Measurements from ENCODE around the gene COA8. TPM values are rescaled to one million over a fixed set of nuclear protein-coding genes. Genes with fewer than 3 reads are reported as not detected.

COA8 gene
- total and polyA plus RNA-seq, 7 experiments from 2014 or later: 13.6 to 51.3 (median 25.5) TPM

GRCh38 chr14:103623883-103624482, 61.2 kb downstream of the COA8 start:
- H3K4me1 Mint-ChIP-seq: peaks cover 9 to 32% (median 22%) of the 10 kb centered on the region in 7 donors
- no peaks in the 10 kb centered on the region for H3K27me3 ChIP-seq (ENCODE audit: control insufficient read depth in 2 of 2, insufficient read depth in 2 of 2, low read length in 2 of 2)
- no peaks in the 10 kb centered on the region for H3K36me3 Mint-ChIP-seq
- peak overlapping the region in 4 of 10 donors; percentile 53 to 81 (median 70) for H3K4me3 Mint-ChIP-seq
- ChIA-PET POLR2A (no interaction called here), CTCF (no interaction called here)
- ATAC-seq (no peak), DNase-seq (no peak)
- peaks cover 0 to 4% (median 0%) of the 10 kb centered on the region in 3 experiments for H3K36me3 ChIP-seq (ENCODE audit: control insufficient read depth in 2 of 3, insufficient read depth in 3 of 3, low read length in 3 of 3)
- intact Hi-C loops (cut with micrococcal nuclease): no loop called here
- peaks cover 0 to 4% (median 0%) of the 10 kb centered on the region in 5 donors for H3K27me3 Mint-ChIP-seq
- no peak overlapping the region for H3K27ac ChIP-seq (ENCODE audit: low read depth, low read length)
- no peak overlapping the region for H3K27ac Mint-ChIP-seq
- no peak overlapping the region for H3K4me3 ChIP-seq (ENCODE audit: low read length)
- H3K9me3 ChIP-seq (ENCODE audit: control insufficient read depth in 2 of 3, low read length in 3 of 3): no peaks in the 10 kb centered on the region
- peaks cover 11 to 26% of the 10 kb centered on the region in 2 donors for H3K4me1 ChIP-seq (ENCODE audit: control insufficient read depth in 2 of 2, insufficient read depth in 2 of 2, low read length in 2 of 2)
- no peaks in the 10 kb centered on the region for H3K9me3 Mint-ChIP-seq

- Histone ChIP-seq H3K4me1 (ENCODE audit: control insufficient read depth in 2 of 2, insufficient read depth in 2 of 2, low read length in 2 of 2) (peaks cover 11 to 26% of the 10 kb centered on the region in 2 donors), H3K4me3 (ENCODE audit: low read length) (peak overlapping the region; percentile 25), H3K27ac (ENCODE audit: low read depth, low read length) (no peak overlapping the region), H3K9me3 (ENCODE audit: control insufficient read depth in 2 of 3, low read length in 3 of 3) (no peaks in the 10 kb centered on the region), H3K36me3 (ENCODE audit: control insufficient read depth in 2 of 3, insufficient read depth in 3 of 3, low read length in 3 of 3) (peaks cover 0 to 9% (median 0%) of the 10 kb centered on the region in 3 experiments), H3K27me3 (ENCODE audit: control insufficient read depth in 2 of 2, insufficient read depth in 2 of 2, low read length in 2 of 2) (no peaks in the 10 kb centered on the region)
- DNase-seq: no peak
- H3K27ac Mint-ChIP-seq: peak overlapping the region in 4 of 9 donors; percentile 47 to 70 (median 64)
- peaks cover 9 to 32% (median 22%) of the 10 kb centered on the region in 7 donors for H3K4me1 Mint-ChIP-seq
- no peaks in the 10 kb centered on the region for H3K36me3 Mint-ChIP-seq
- no peak for ATAC-seq
- H3K4me3 Mint-ChIP-seq: peak overlapping the region in 8 of 10 donors; percentile 59 to 81 (median 74)
- ChIA-PET CTCF (no interaction called here), POLR2A (no interaction called here)
- intact Hi-C loops (cut with micrococcal nuclease): loop anchor here in 1 of 2 donors (1.0 to 5.0 kb wide), 4 partner anchors 18 to 1127 kb away; partner anchors contain the start of genes BAG5, COA8, MARK3 and SIVA1
- H3K27me3 Mint-ChIP-seq: peaks cover 0 to 4% (median 0%) of the 10 kb centered on the region in 5 donors
- no peaks in the 10 kb centered on the region for H3K9me3 Mint-ChIP-seq
These were observed 62.1 kb downstream of the COA8 start for GRCh38 chr14:103624860-103625259.

GRCh38 chr14:103625356-103626095, 62.8 kb downstream of the COA8 start:
- Histone ChIP-seq H3K36me3 (ENCODE audit: control insufficient read depth in 2 of 3, insufficient read depth in 3 of 3, low read length in 3 of 3) (peaks cover 0 to 9% (median 0%) of the 10 kb centered on the region in 3 experiments), H3K9me3 (ENCODE audit: control insufficient read depth in 2 of 3, low read length in 3 of 3) (no peaks in the 10 kb centered on the region), H3K27ac (ENCODE audit: low read depth, low read length) (no peak overlapping the region), H3K27me3 (ENCODE audit: control insufficient read depth in 2 of 2, insufficient read depth in 2 of 2, low read length in 2 of 2) (no peaks in the 10 kb centered on the region), H3K4me1 (ENCODE audit: control insufficient read depth in 2 of 2, insufficient read depth in 2 of 2, low read length in 2 of 2) (peaks cover 15 to 31% of the 10 kb centered on the region in 2 donors), H3K4me3 (ENCODE audit: low read length) (peak overlapping the region; percentile 25)
- intact Hi-C loops (cut with micrococcal nuclease): loop anchor here in 1 of 2 donors (1.0 to 5.0 kb wide), 4 partner anchors 18 to 1127 kb away; partner anchors contain the start of genes BAG5, COA8, MARK3 and SIVA1
- DNase-seq (peak in 8 of 9 donors; percentile 32 to 70 (median 64)), ATAC-seq (peak; percentile 46)
- Mint-ChIP-seq H3K9me3 (peaks cover 0 to 1% (median 0%) of the 10 kb centered on the region in 11 donors), H3K27ac (peak overlapping the region; percentile 5 to 81 (median 67)), H3K4me3 (peak overlapping the region; percentile 59 to 81 (median 76)), H3K4me1 (peaks cover 10 to 39% (median 24%) of the 10 kb centered on the region in 7 donors), H3K36me3 (no peaks in the 10 kb centered on the region), H3K27me3 (peaks cover 0 to 4% (median 0%) of the 10 kb centered on the region in 5 donors)
- ChIA-PET POLR2A (no interaction called here), CTCF (interaction anchor here (0.6 kb wide), 1 partner anchor 79 kb away, joined by 4 read pairs; no protein-coding TSS in a partner anchor)

GRCh38 chr14:103626146-103626850, 63.5 kb downstream of the COA8 start:
- Histone ChIP-seq H3K27me3 (ENCODE audit: control insufficient read depth in 2 of 2, insufficient read depth in 2 of 2, low read length in 2 of 2) (no peaks in the 10 kb centered on the region), H3K9me3 (ENCODE audit: control insufficient read depth in 2 of 3, low read length in 3 of 3) (no peaks in the 10 kb centered on the region), H3K4me3 (ENCODE audit: low read length) (no peak overlapping the region), H3K4me1 (ENCODE audit: control insufficient read depth in 2 of 2, insufficient read depth in 2 of 2, low read length in 2 of 2) (peaks cover 18 to 34% of the 10 kb centered on the region in 2 donors), H3K27ac (ENCODE audit: low read depth, low read length) (no peak overlapping the region), H3K36me3 (ENCODE audit: control insufficient read depth in 2 of 3, insufficient read depth in 3 of 3, low read length in 3 of 3) (peaks cover 0 to 9% (median 0%) of the 10 kb centered on the region in 3 experiments)
- H3K36me3 Mint-ChIP-seq: no peaks in the 10 kb centered on the region
- peak overlapping the region in 5 of 9 donors; percentile 5 to 70 (median 47) for H3K27ac Mint-ChIP-seq
- ChIA-PET POLR2A (no interaction called here), CTCF (no interaction called here)
- ATAC-seq: no peak
- peak in 1 of 9 donors; percentile 18 for DNase-seq
- intact Hi-C loops (cut with micrococcal nuclease): loop anchor here in 1 of 2 donors (5.0 kb wide), 3 partner anchors 64 to 1126 kb away; partner anchors contain the start of genes BAG5, COA8, MARK3 and SIVA1
- H3K4me1 Mint-ChIP-seq: peaks cover 13 to 44% (median 29%) of the 10 kb centered on the region in 7 donors
- peaks cover 0 to 1% (median 0%) of the 10 kb centered on the region in 11 donors for H3K9me3 Mint-ChIP-seq
- H3K27me3 Mint-ChIP-seq: no peaks in the 10 kb centered on the region
- peak overlapping the region in 3 of 10 donors; percentile 23 to 81 (median 29) for H3K4me3 Mint-ChIP-seq

- Histone ChIP-seq H3K27ac (ENCODE audit: low read depth, low read length) (no peak overlapping the region), H3K4me1 (ENCODE audit: control insufficient read depth in 2 of 2, insufficient read depth in 2 of 2, low read length in 2 of 2) (peaks cover 18 to 34% of the 10 kb centered on the region in 2 donors), H3K27me3 (ENCODE audit: control insufficient read depth in 2 of 2, insufficient read depth in 2 of 2, low read length in 2 of 2) (no peaks in the 10 kb centered on the region), H3K36me3 (ENCODE audit: control insufficient read depth in 2 of 3, insufficient read depth in 3 of 3, low read length in 3 of 3) (peaks cover 0 to 9% (median 0%) of the 10 kb centered on the region in 3 experiments), H3K9me3 (ENCODE audit: control insufficient read depth in 2 of 3, low read length in 3 of 3) (no peaks in the 10 kb centered on the region), H3K4me3 (ENCODE audit: low read length) (no peak overlapping the region)
- peak overlapping the region in 8 of 9 donors; percentile 21 to 84 (median 64) for H3K27ac Mint-ChIP-seq
- DNase-seq (no peak), ATAC-seq (no peak)
- H3K36me3 Mint-ChIP-seq: no peaks in the 10 kb centered on the region
- H3K9me3 Mint-ChIP-seq: peaks cover 0 to 1% (median 0%) of the 10 kb centered on the region in 11 donors
- POLR2A ChIA-PET: no interaction called here
- CTCF ChIA-PET: no interaction called here
- intact Hi-C loops (cut with micrococcal nuclease): loop anchor here (2.0 to 5.0 kb wide), 6 partner anchors 21 to 1125 kb away; partner anchors contain the start of genes BAG5 (in 2 of the 2), COA8 (in 2 of the 2), MARK3 (in 1 of the 2) and SIVA1 (in 1 of the 2)
- peaks cover 13 to 50% (median 29%) of the 10 kb centered on the region in 7 donors for H3K4me1 Mint-ChIP-seq
- H3K27me3 Mint-ChIP-seq: no peaks in the 10 kb centered on the region
- H3K4me3 Mint-ChIP-seq: peak overlapping the region; percentile 29 to 89 (median 72)
These were observed 64.6 kb downstream of the COA8 start for GRCh38 chr14:103627073-103628025.
